ENCODE measurements around the gene DYRK3.
A peak's percentile ranks its signal among the peaks of the same experiment; 100 is the strongest.

DYRK3 gene

GRCh38 chr1:206662396-206663092 lies 27.2 kb downstream of the DYRK3 start:
- DNase-seq: no peak

GRCh38 chr1:206663362-206663761 lies 28.0 kb downstream of the DYRK3 start:
- DNase-seq: no peak

GRCh38 chr1:206663832-206664652 lies 28.7 kb downstream of the DYRK3 start:
- peak; percentile 46 for DNase-seq

GRCh38 chr1:206664740-206665139 lies 29.4 kb downstream of the DYRK3 start:
- no peak for DNase-seq

DNA sequence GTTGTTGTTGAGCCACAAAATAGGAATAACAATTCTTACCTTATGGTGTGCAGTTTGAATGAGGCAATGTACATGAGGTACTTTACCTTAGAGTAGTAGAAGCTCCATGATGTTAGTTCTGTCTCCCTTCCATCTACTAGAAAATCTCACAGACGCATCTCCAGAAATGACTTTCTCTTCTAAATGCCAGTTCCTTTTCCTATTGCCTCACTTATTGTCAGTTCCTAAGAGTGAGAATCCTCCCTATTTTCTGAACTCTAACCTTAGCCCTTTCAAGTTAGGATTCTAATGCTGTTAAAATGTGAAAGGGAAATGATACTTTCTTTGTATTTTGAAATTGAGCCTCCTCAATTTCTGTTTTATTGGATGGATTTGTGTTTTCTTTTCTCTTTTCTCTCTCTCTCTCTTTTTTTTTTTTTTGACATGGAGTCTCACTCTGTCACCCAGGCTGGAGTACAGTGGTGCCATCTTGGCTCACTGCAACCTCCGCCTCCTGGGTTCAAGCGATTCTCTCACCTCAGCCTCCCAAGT lies 30.8 kb downstream of the DYRK3 start:
- no peak for DNase-seq

- DNase-seq: no peak
Measured at GRCh38 chr1:206666954-206667665, 31.8 kb downstream of the DYRK3 start.

DNA sequence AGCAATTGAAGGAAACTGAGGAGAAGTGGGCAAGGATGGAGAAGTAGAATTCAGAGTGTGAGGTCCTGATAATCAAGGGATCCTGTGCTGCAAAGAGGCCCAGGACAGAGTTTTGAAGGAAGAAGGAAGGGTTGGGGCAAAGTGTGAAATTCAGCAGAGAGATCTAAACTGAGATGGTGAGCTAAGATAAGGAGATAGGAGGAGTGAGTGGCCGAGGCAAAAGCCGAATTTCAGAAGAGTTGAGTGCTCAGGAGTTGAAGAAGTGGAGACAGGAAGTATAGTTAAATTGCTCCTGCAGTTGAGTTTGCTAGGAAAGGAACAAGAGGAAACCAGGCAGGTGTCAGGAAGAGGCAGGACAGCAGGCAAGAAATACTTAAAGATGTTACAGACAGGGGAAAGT lies 33.0 kb downstream of the DYRK3 start:
- no peak for DNase-seq

DNA sequence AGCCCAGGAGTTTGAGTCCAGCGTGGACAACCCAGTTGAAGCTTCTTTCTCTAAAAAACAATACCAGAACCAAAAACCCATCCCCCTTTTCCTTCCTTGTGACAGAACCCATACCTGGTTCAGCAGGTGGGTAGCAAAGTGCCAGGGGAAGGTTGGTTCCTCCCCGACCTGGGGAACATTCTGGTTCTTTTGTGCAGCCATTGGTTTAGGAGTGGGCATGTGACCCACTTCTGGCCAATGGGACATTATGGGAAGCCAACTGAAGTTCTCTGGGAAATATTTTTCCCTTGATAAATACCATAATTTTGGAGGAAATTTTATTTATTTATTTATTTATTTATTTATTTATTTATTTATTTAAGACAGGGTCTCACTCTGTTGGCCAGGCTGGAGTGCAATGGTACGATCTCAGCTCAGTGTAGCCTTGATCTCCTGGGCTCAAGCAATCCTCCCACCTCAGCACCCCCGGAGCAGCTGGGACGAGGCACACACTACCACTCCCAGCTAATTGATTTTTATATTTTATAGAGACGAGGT lies 33.6 kb downstream of the DYRK3 start:
- no peak for DNase-seq

GRCh38 chr1:206672011-206672688 lies 36.8 kb downstream of the DYRK3 start:
- no peak for DNase-seq

DNA sequence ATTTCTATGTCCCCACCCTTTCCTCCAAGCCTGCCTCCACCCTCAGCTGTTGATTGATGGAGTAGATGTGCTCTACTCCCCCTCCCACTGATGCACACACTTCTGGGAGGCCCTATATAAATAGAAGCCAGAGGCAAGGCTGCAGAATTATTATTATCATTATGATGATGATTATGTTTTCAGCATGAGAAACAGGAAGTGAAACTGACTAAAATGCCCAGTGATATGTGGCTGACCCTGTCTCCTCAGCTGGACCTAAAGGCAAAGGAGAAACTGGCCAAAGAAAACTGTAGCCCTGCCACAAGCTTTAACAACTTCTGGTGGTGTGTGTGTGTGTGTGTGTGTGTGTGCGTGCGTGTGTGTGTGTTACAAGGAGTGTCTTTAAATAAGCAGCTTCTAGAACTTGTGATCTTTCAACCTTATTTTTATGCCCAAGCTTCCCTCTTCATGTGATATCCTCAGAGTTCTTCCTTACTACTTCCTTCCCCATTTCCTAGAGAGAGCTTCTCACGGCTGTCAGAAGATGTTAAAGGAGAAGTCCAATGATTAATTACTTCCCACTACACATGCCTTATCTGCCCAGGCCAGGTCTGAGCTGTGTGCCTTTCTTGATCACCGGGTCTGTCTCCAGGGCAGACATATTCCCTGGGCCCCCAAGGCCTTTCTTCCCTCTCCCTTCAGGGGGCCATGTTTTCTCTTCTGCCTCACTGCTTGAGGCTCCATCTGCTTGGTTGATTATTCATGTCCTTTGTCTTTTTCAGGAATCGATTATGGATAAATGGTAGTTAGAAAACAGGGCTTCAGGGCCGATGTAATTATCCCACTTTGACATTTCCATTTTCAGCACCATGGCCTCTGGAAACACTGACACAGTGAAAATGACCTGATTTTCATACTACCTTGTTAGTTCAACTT lies 37.8 kb downstream of the DYRK3 start:
- DNase-seq: no peak

GRCh38 chr1:206674236-206674635 lies 38.9 kb downstream of the DYRK3 start:
- no peak for DNase-seq

- no peak for DNase-seq
Measured at GRCh38 chr1:206674745-206675175, 39.4 kb downstream of the DYRK3 start.

DNA sequence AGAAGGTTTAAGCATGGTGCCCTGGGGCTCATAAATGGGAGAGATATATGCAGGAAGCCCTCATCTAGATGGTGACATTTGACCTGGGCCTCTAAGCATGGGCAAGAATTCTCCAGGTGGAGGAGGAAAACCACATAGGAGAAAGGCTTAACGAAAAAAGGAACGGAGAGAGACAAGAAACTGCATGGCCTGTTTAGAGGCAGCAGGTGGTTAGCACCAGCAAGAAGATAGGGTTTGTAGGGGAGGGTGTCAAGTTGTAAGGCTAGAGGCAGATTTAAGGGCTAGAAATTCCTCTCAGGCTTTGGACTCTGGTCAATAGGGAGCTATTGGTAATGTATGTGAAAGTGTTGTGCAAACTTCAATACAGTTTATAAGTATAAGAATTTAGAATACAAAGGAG lies 41.2 kb downstream of the DYRK3 start:
- DNase-seq: no peak

DNA sequence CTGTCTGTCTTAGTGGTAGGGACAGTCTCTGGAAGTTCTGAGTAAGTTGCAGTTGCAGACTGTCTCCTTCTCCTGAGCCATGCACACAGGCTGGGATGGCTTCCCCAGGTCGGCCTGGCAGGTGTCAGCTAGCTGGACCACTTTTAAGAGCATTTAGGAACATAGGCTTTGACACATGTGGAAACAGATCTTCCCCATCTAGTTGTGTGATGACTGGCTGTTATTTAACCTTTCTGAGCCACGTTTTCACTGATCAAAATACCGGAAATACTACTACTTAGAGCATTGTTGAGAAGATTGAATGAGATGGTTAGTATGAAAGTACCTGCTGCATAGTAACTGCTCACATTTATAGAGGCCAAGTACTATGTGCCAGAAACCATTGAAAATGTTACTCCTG lies 43.2 kb downstream of the DYRK3 start:
- no peak for DNase-seq

DNA sequence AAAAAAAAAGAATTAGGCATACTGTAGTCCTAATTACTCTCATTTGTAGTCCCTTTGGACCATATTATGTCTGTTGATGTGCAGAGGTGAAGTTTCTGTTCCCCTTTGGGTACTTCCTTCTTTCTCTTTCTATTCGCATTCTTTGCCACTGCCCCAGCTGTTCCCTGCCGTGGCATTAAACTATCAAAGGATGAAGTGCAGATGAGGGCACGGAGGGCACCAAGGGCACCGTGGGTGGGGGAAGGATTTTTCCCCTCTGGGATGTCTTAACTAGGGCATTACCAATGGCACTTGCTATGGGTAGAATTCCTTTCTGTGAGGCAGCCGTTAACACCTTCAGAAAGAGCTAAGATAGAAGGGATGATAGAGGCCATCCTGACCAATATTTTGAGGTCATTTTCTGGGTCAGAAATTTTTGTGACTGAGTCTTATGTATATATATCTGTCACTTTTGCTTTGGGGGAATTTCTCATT lies 44.4 kb downstream of the DYRK3 start:
- no peak for DNase-seq

DNA sequence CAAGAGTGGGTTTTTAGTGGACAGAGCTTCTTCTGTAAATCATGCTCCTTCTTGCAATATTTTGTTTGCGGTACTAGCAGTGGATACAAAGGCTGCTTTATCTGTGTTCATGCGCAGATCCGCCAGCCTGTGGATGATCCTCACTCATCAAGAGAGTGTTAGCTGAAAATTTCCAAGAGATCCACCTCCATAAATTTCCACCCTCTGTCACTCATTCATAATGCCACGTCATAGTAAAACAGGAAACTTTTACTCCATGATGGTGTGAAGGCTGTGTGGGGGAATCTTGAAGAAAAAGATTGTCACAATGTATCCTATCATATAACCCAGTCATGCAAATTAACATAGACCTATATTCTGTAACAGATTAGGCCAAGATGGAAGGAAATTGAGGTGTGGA lies 44.9 kb downstream of the DYRK3 start:
- DNase-seq: no peak

GRCh38 chr1:206681359-206681758 lies 46.0 kb downstream of the DYRK3 start:
- no peak for DNase-seq

DNA sequence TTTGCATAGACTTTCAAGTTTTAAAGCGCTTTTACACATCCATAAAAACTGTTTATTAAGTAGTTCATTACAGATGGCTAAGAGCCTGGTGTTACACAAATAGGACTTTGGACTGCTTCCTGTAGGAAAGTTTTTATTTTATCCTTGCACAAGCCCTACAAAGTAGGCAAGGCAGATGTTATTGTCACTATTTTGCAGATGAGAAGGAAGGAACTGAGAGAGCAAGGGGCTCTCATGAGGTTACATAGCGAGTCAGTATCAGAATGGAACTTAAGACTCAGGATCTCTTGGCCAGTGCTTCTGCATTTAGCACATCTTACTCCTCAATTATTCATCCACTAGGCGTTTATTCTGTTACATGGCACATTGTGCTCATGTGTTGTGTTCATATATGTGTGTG lies 46.8 kb downstream of the DYRK3 start:
- DNase-seq: no peak

- DNase-seq: no peak
Measured at GRCh38 chr1:206683313-206683712, 48.0 kb downstream of the DYRK3 start.

DNA sequence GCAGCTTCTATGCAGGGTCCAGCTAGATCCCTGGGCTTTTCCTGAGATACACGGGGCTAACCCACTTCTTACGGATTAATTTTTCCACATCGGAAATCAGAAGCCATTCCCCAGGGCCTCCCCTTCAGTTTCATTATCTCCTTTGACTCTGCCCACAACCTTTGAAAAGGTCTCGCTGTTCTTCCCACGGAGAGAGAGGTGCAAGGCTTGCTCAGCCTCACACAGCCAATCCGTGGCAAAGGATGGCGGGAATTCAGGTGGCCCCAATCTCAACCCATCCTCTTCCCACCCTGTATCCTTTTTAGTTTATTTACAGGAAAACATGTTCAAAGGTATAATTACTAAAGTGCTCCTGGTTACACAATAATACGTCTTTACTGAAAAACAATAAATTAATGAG lies 48.7 kb downstream of the DYRK3 start:
- no peak for DNase-seq
